ENCODE measurements around the gene CREB5.

GRCh38 chr7:28798274-28798673 is 386.0 kb downstream of the CREB5 start:
- TF ChIP-seq, protein P1, sequence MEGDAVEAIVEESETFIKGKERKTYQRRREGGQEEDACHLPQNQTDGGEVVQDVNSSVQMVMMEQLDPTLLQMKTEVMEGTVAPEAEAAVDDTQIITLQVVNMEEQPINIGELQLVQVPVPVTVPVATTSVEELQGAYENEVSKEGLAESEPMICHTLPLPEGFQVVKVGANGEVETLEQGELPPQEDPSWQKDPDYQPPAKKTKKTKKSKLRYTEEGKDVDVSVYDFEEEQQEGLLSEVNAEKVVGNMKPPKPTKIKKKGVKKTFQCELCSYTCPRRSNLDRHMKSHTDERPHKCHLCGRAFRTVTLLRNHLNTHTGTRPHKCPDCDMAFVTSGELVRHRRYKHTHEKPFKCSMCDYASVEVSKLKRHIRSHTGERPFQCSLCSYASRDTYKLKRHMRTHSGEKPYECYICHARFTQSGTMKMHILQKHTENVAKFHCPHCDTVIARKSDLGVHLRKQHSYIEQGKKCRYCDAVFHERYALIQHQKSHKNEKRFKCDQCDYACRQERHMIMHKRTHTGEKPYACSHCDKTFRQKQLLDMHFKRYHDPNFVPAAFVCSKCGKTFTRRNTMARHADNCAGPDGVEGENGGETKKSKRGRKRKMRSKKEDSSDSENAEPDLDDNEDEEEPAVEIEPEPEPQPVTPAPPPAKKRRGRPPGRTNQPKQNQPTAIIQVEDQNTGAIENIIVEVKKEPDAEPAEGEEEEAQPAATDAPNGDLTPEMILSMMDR (IDR thresholded peaks at IDR 0.05), result no peak
- TF ChIP-seq POLR2AphosphoS5 (IDR thresholded peaks at IDR 0.05) (no peak), POLR2A (IDR thresholded peaks at IDR 0.05) (no peak)
